Medulla oblongata (tissue), 1 donor: Measurements from ENCODE around the gene RIC8A.

Source experiments
- DNase-seq: peaks from one replicate; pipeline ENCODE4 v3.0.0-alpha.2; 2015; ENCODE audit errors: extremely low spot score

The RIC8A gene

GRCh38 chr11:241634-242033 is 34.1 kb downstream of the RIC8A start:
- DNase-seq: no peak

GRCh38 chr11:244376-244775 is 36.9 kb downstream of the RIC8A start:
- no peak for DNase-seq

GRCh38 chr11:249062-249461 is 41.6 kb downstream of the RIC8A start:
- DNase-seq: no peak

GRCh38 chr11:250274-250673 is 42.8 kb downstream of the RIC8A start:
- no peak for DNase-seq

- DNase-seq: peak; percentile 45
Measured at GRCh38 chr11:250740-251299, 43.3 kb downstream of the RIC8A start.

GRCh38 chr11:251550-251949 is 44.0 kb downstream of the RIC8A start:
- DNase-seq: no peak

- DNase-seq: no peak
Measured at GRCh38 chr11:252666-253065, 45.2 kb downstream of the RIC8A start.

- DNase-seq: no peak
Measured at GRCh38 chr11:253160-253885, 45.8 kb downstream of the RIC8A start.

- DNase-seq: no peak
Measured at GRCh38 chr11:253886-254270, 46.4 kb downstream of the RIC8A start.

- no peak for DNase-seq
Measured at GRCh38 chr11:255176-255575, 47.7 kb downstream of the RIC8A start.

- DNase-seq: no peak
Measured at GRCh38 chr11:255816-256215, 48.3 kb downstream of the RIC8A start.

GRCh38 chr11:256952-257737 is 49.6 kb downstream of the RIC8A start:
- DNase-seq: no peak

GRCh38 chr11:257766-258493 is 50.4 kb downstream of the RIC8A start:
- DNase-seq: no peak

- DNase-seq: no peak
Measured at GRCh38 chr11:259413-259812, 51.9 kb downstream of the RIC8A start.

- no peak for DNase-seq
Measured at GRCh38 chr11:261624-262023, 54.1 kb downstream of the RIC8A start.
